CD8-positive, alpha-beta memory T cell (primary cell): Measurements from ENCODE around the gene TPRA1. TPM values are rescaled to one million over a fixed set of nuclear protein-coding genes. Genes with fewer than 3 reads are reported as not detected.

Source experiments
- CTCF ChIA-PET: fragments of 350-600 bp; sonication (Branson Sonifier 250); formaldehyde crosslinking; loops from one replicate; lab custom pipeline; 2021; ENCODE audit warnings: antibody characterized with exemption; lab: Charles Lee
- POLR2A ChIA-PET: fragments of 350-600 bp; sonication (Branson Sonifier 250); formaldehyde crosslinking; loops from one replicate; lab custom pipeline; 2021; ENCODE audit warnings: antibody characterized with exemption; lab: Charles Lee
- DNase-seq, 5 donors: peaks; one replicate each; pipeline versions ENCODE4 v3.0.0 to v3.0.0-alpha.2; 2020 to 2022; ENCODE audit warnings: mixed read lengths in 1 of 5
- H3K27ac ChIP-seq: one replicate; pipeline ENCODE4 v1.7.0; 2013; ENCODE audit warnings: low read depth, mild to moderate bottlenecking, low read length, moderate library complexity
- H3K27me3 ChIP-seq: 2 replicates; pipeline ENCODE4 v1.7.0; 2013; ENCODE audit warnings: low read length, mild to moderate bottlenecking; ENCODE audit not compliant: insufficient read depth, poor library complexity, severe bottlenecking
- H3K36me3 ChIP-seq: 2 replicates; pipeline ENCODE4 v1.7.0; 2013; ENCODE audit warnings: mild to moderate bottlenecking, low read length, moderate library complexity; ENCODE audit not compliant: insufficient read depth
- H3K4me1 ChIP-seq: 2 replicates; pipeline ENCODE4 v1.7.0; 2013; ENCODE audit warnings: mild to moderate bottlenecking, low read length, moderate library complexity; ENCODE audit not compliant: insufficient read depth
- H3K4me3 ChIP-seq: 2 replicates; pipeline ENCODE4 v1.7.0; 2013; ENCODE audit warnings: mild to moderate bottlenecking, low read length
- H3K9me3 ChIP-seq: 2 replicates; pipeline ENCODE4 v1.7.0; 2013; ENCODE audit warnings: mild to moderate bottlenecking, low read length
- H3K27ac Mint-ChIP-seq, 8 donors: one replicate each; pipeline ENCODE4 v1.8.0; 2020 to 2021; ENCODE audit warnings: mixed read lengths in 8 of 8, mild to moderate bottlenecking in 6 of 8, inconsistent platforms in 3 of 8, moderate library complexity in 3 of 8
- H3K27me3 Mint-ChIP-seq, 2 donors: one replicate each; pipeline ENCODE4 v1.8.0; 2020 to 2021; ENCODE audit warnings: mixed read lengths in 2 of 2, mild to moderate bottlenecking in 1 of 2, moderate library complexity in 1 of 2
- H3K36me3 Mint-ChIP-seq, 3 donors: one replicate each; pipeline ENCODE4 v1.8.0; 2020 to 2021; ENCODE audit warnings: mixed read lengths in 3 of 3, inconsistent platforms in 1 of 3, mild to moderate bottlenecking in 1 of 3
- H3K4me1 Mint-ChIP-seq, 3 donors: one replicate each; pipeline ENCODE4 v1.8.0; 2020 to 2021; ENCODE audit warnings: mixed read lengths in 3 of 3, inconsistent platforms in 1 of 3, mild to moderate bottlenecking in 1 of 3
- H3K4me3 Mint-ChIP-seq, 7 donors: one replicate each; pipeline ENCODE4 v1.8.0; 2020 to 2021; ENCODE audit warnings: mixed read lengths in 7 of 7, mild to moderate bottlenecking in 6 of 7, moderate library complexity in 4 of 7, inconsistent platforms in 2 of 7
- H3K9me3 Mint-ChIP-seq, 5 donors: one replicate each; pipeline ENCODE4 v1.8.0; 2020 to 2022; ENCODE audit warnings: mixed read lengths in 5 of 5, mild to moderate bottlenecking in 3 of 5, moderate library complexity in 2 of 5, inconsistent platforms in 1 of 5
- polyA plus RNA-seq: library from polyadenylated mRNA; unstranded; fragments of 300-500 nt; fragmentation: Illumina TruSeq; gene quantifications from one replicate; pipeline ENCODE4 v1.2.3, GENCODE V29; 2021
- total RNA-seq, 2 experiments: library from RNA; stranded (reverse); gene quantifications; one replicate each; pipeline ENCODE4 v1.2.3, GENCODE V29; 2021

Gene TPRA1
- total and polyA plus RNA-seq, 3 experiments from 2014 or later, result 30.4 to 52.1 (median 48.9) TPM

GRCh38 chr3:127550468-127551157, 39.9 kb downstream of the TPRA1 start:
- Mint-ChIP-seq H3K4me1 (peaks cover 4 to 13% (median 5%) of the 10 kb centered on the region in 3 donors), H3K27ac (no peak overlapping the region), H3K4me3 (no peak overlapping the region), H3K36me3 (no peaks in the 10 kb centered on the region), H3K9me3 (no peaks in the 10 kb centered on the region), H3K27me3 (peaks cover 7 to 35% of the 10 kb centered on the region in 2 donors)
- H3K4me1 ChIP-seq, result no peaks in the 10 kb centered on the region
- no peak overlapping the region for H3K4me3 ChIP-seq
- DNase-seq, result no peak
- no peaks in the 10 kb centered on the region for H3K9me3 ChIP-seq
- H3K27me3 ChIP-seq, result no peaks in the 10 kb centered on the region
- H3K36me3 ChIP-seq, result no peaks in the 10 kb centered on the region
- POLR2A ChIA-PET, result no interaction called here
- CTCF ChIA-PET, result interaction anchor here (1.7 kb wide), 1 partner anchor 24 kb away, joined by 3 read pairs; no protein-coding TSS in a partner anchor
- no peak overlapping the region for H3K27ac ChIP-seq

DNA sequence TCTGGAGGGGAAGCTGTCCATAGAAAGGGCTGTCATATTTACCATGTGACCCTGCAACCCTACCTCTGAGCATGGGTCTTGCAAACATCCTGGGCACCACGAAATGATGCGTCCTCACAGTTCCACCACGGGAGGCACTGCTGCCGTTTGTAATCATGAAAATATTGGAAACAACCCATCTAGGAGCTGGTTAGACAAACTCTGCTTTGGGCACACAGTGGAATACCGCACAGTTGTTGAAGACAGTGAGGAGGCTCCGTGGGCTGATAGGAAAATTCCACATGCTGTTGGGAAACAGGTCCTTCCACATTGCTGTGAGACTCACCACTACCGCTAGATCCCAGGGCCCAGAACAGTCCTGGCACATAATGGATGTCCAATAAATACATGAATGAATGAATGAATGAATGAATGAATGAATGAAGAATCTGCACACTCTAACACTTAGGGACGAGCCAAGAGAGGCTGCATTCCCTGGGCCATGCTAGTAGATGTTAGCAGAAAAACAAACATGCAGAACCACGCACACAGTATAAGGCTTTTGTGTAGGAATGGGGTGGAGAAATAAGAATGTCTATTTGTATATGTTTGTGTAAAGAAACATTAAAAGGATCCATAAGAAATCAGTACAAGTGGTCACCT, 40.6 kb downstream of the TPRA1 start:
- H3K36me3 Mint-ChIP-seq, result no peaks in the 10 kb centered on the region
- ChIA-PET POLR2A (no interaction called here), CTCF (interaction anchor here (0.8 to 1.7 kb wide), 2 partner anchors 25 to 837 kb away, joined by 3 read pairs; no protein-coding TSS in a partner anchor)
- no peak overlapping the region for H3K4me3 ChIP-seq
- H3K27ac ChIP-seq, result no peak overlapping the region
- no peaks in the 10 kb centered on the region for H3K27me3 ChIP-seq
- no peak for DNase-seq
- no peak overlapping the region for H3K4me3 Mint-ChIP-seq
- H3K27me3 Mint-ChIP-seq, result peaks cover 7 to 32% of the 10 kb centered on the region in 2 donors
- no peaks in the 10 kb centered on the region for H3K9me3 ChIP-seq
- H3K4me1 Mint-ChIP-seq, result peaks cover 4 to 13% (median 5%) of the 10 kb centered on the region in 3 donors
- no peak overlapping the region for H3K27ac Mint-ChIP-seq
- no peaks in the 10 kb centered on the region for H3K36me3 ChIP-seq
- no peaks in the 10 kb centered on the region for H3K9me3 Mint-ChIP-seq
- no peaks in the 10 kb centered on the region for H3K4me1 ChIP-seq

DNA sequence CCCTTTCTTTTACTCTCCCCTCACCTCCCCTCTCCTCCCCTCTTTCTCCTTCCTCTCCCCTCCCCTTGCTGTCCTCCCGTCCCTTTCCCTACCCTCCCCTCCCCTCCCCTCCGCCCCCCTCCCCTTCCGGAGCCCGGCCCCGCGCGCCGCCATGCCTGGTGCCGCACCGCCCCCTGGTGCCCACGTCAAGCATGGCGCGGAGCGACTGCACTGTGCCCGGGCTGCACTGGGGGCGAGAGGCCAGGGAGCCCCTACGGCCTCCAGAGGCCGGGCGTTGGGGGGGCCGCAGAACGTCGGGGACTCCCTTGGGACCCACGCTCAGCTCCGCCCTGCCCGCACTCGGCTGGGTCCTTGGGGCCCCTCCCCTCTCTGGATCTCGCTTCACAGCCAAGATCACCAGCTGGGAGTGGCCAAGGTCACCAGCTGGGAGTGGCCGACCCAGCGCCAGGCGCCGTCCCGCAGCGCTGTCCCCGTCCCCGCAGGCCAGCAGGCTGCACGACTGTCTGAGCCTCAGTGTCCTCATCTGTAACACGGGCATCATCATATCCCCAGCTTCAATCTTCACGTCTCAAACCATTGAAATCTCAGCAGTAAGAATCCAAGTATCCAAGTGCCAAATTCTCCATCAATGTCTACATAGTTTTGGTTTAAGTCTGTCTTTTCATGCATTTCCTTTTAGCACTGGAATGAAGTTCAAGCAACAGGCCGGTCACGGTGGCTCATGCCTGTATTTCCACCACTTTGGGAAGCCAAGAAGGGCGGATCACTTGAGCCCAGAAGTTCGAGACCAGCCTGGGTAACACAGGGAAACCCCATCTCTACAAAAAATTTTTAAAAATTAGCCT, 42.5 kb downstream of the TPRA1 start:
- Histone ChIP-seq H3K4me3 (peak overlapping the region; percentile 65), H3K4me1 (peaks cover 2% of the 10 kb centered on the region), H3K27me3 (no peaks in the 10 kb centered on the region), H3K9me3 (no peaks in the 10 kb centered on the region), H3K27ac (no peak overlapping the region), H3K36me3 (no peaks in the 10 kb centered on the region)
- H3K36me3 Mint-ChIP-seq, result no peaks in the 10 kb centered on the region
- H3K4me3 Mint-ChIP-seq, result peak overlapping the region; percentile 71 to 91 (median 83)
- H3K9me3 Mint-ChIP-seq, result no peaks in the 10 kb centered on the region
- peaks cover 5 to 19% of the 10 kb centered on the region in 2 donors for H3K27me3 Mint-ChIP-seq
- peaks cover 4 to 13% (median 5%) of the 10 kb centered on the region in 3 donors for H3K4me1 Mint-ChIP-seq
- H3K27ac Mint-ChIP-seq, result peak overlapping the region in 2 of 8 donors; percentile 41 to 78
- CTCF ChIA-PET, result interaction anchor here (0.7 to 6.3 kb wide), 14 partner anchors 9 to 1937 kb away, joined by 3 to 79 read pairs (median 4); partner anchors contain the start of gene CHST13
- DNase-seq, result peak; percentile 61 to 80 (median 65)
- POLR2A ChIA-PET, result no interaction called here

GRCh38 chr3:127546970-127547733, 43.4 kb downstream of the TPRA1 start:
- peak overlapping the region; percentile 37 for H3K4me3 ChIP-seq
- POLR2A ChIA-PET, result no interaction called here

DNA sequence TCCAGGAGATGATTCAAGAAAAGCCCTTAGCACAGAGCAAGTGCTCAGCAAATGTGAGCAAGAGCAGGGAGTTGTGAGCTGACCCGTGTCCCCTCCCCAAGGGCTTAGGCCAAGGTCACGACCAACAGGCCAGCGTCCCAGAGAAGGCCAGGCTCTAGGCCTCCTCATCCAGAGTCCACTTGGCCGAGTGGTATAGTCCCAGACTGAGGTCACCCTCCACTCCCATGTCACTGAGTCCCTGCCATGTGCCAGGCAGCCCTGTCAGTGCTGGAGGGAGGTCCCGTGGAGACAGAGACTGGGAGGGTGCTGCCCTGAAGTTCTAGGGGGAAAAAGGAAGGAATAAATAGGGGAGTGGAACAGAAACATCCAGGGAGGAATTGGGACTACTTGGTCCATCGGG, 44.0 kb downstream of the TPRA1 start:
- no peak overlapping the region for H3K4me3 ChIP-seq
- no peaks in the 10 kb centered on the region for H3K9me3 ChIP-seq
- no peaks in the 10 kb centered on the region for H3K27me3 ChIP-seq
- CTCF ChIA-PET, result interaction anchor here (0.9 to 6.3 kb wide), 8 partner anchors 8 to 1025 kb away, joined by 3 to 79 read pairs (median 6); partner anchors contain the start of genes CHST13 and PLXNA1
- H3K36me3 ChIP-seq, result no peaks in the 10 kb centered on the region
- H3K27ac ChIP-seq, result no peak overlapping the region
- H3K4me1 ChIP-seq, result peaks cover 2% of the 10 kb centered on the region
- peaks cover 4 to 13% (median 5%) of the 10 kb centered on the region in 3 donors for H3K4me1 Mint-ChIP-seq
- peak overlapping the region in 4 of 8 donors; percentile 1 to 82 (median 61) for H3K27ac Mint-ChIP-seq
- POLR2A ChIA-PET, result no interaction called here
- H3K4me3 Mint-ChIP-seq, result peak overlapping the region; percentile 34 to 91 (median 73)
- H3K9me3 Mint-ChIP-seq, result no peaks in the 10 kb centered on the region
- peaks cover 5 to 8% of the 10 kb centered on the region in 2 donors for H3K27me3 Mint-ChIP-seq
- no peaks in the 10 kb centered on the region for H3K36me3 Mint-ChIP-seq
- DNase-seq, result no peak

More at GRCh38 chr3:127546970-127547733, 43.4 kb downstream of the TPRA1 start:
- Mint-ChIP-seq H3K27ac (peak overlapping the region in 4 of 8 donors; percentile 1 to 82 (median 61)), H3K9me3 (no peaks in the 10 kb centered on the region), H3K4me1 (peaks cover 4 to 13% (median 5%) of the 10 kb centered on the region in 3 donors), H3K4me3 (peak overlapping the region; percentile 34 to 91 (median 73)), H3K27me3 (peaks cover 5 to 11% of the 10 kb centered on the region in 2 donors), H3K36me3 (no peaks in the 10 kb centered on the region)
- H3K4me1 ChIP-seq, result peaks cover 2% of the 10 kb centered on the region
- CTCF ChIA-PET, result interaction anchor here (0.9 to 6.3 kb wide), 13 partner anchors 7 to 1937 kb away, joined by 3 to 79 read pairs (median 5); partner anchors contain the start of genes CHST13 and PLXNA1
- H3K27me3 ChIP-seq, result no peaks in the 10 kb centered on the region
- H3K36me3 ChIP-seq, result no peaks in the 10 kb centered on the region
- DNase-seq, result no peak
- no peak overlapping the region for H3K27ac ChIP-seq
- no peaks in the 10 kb centered on the region for H3K9me3 ChIP-seq

DNA sequence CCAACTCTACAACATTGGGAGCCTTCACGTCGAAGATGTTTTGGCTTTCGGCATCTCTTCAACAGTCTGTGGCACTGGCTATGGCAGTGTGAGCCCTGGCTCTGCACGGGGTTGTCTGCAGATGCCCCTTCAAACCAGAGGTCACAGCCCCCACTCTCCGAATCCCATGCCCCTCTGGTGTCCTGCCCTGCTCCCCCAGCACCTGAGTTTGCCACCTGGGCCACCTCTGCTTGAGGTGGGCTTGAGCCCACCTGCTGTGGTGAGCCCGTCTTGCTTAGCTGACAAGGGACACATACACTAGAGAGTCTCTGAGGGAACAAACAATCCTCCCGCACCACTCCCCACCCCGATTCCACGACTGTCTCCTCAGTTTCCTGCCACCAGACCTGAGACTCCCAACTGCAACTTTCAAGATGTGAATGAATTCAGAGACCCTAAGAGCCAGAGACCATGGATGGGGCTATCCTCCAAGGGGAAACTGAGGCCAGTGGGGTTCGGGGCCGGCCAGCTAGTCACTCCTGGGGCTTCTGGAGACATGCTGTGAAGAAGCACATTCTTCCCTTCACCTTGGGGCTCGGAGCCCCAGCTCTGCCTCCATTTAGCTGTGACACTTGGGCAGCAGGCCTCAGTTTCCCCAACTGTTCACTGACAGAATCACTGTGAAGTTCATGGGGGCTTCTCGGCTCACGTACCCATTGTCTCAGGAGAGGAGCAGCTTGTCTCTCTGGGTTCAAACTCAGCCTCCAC, 44.6 kb downstream of the TPRA1 start:
- Histone ChIP-seq H3K27me3 (no peaks in the 10 kb centered on the region), H3K4me3 (no peak overlapping the region), H3K36me3 (no peaks in the 10 kb centered on the region), H3K27ac (no peak overlapping the region), H3K4me1 (peaks cover 2% of the 10 kb centered on the region), H3K9me3 (no peaks in the 10 kb centered on the region)
- CTCF ChIA-PET, result interaction anchor here (0.9 to 6.3 kb wide), 10 partner anchors 9 to 1025 kb away, joined by 3 to 79 read pairs (median 4); partner anchors contain the start of gene PLXNA1
- POLR2A ChIA-PET, result no interaction called here
- Mint-ChIP-seq H3K9me3 (no peaks in the 10 kb centered on the region), H3K27ac (peak overlapping the region in 4 of 8 donors; percentile 6 to 75 (median 44)), H3K4me3 (peak overlapping the region in 6 of 7 donors; percentile 19 to 90 (median 56)), H3K36me3 (no peaks in the 10 kb centered on the region), H3K4me1 (peaks cover 4 to 13% (median 5%) of the 10 kb centered on the region in 3 donors), H3K27me3 (peaks cover 5% of the 10 kb centered on the region in 2 donors)
- DNase-seq, result no peak
